KMS-11 (cell line): Measurements from ENCODE around the gene EPS15.

Source experiments
- H2AFZ ChIP-seq: fragments of 200-600 bp; sonication (generic); 2 replicates; pipeline ENCODE4 v1.6.1; 2016; ENCODE audit warnings: antibody characterized with exemption, mixed run types, low read depth
- H3K27ac ChIP-seq: fragments of 200-600 bp; sonication (generic); 2 replicates; pipeline ENCODE4 v1.6.1; 2016; ENCODE audit warnings: mild to moderate bottlenecking, mixed run types
- H3K27me3 ChIP-seq: fragments of 200-600 bp; sonication (generic); 2 replicates; pipeline ENCODE4 v1.6.1; 2017; ENCODE audit warnings: mild to moderate bottlenecking, low read depth, mixed run types, moderate library complexity; ENCODE audit not compliant: insufficient read depth
- H3K36me3 ChIP-seq: fragments of 200-600 bp; sonication (generic); 2 replicates; pipeline ENCODE4 v1.6.1; 2017; ENCODE audit warnings: mild to moderate bottlenecking, mixed run types; ENCODE audit not compliant: insufficient read depth
- H3K4me1 ChIP-seq: fragments of 200-600 bp; sonication (generic); 2 replicates; pipeline ENCODE4 v1.6.1; 2016; ENCODE audit warnings: mild to moderate bottlenecking, low read depth, mixed run types; ENCODE audit not compliant: poor library complexity, severe bottlenecking
- H3K4me2 ChIP-seq: fragments of 200-600 bp; sonication (generic); 2 replicates; pipeline ENCODE4 v1.7.0; 2016; ENCODE audit warnings: mild to moderate bottlenecking, mixed run types
- H3K4me3 ChIP-seq: fragments of 200-600 bp; sonication (generic); IDR thresholded peaks from 2 replicates; pipeline ENCODE4 v1.6.1; 2017; ENCODE audit warnings: low read depth, low read length, mixed read lengths; ENCODE audit not compliant: insufficient read depth
- H3K79me2 ChIP-seq: fragments of 200-600 bp; sonication (generic); 2 replicates; pipeline ENCODE4 v1.6.1; 2016; ENCODE audit warnings: low read depth, mixed run types; ENCODE audit not compliant: insufficient read depth
- H3K9ac ChIP-seq: fragments of 200-600 bp; sonication (generic); 2 replicates; pipeline ENCODE4 v1.6.1; 2016; ENCODE audit warnings: mild to moderate bottlenecking, mixed run types
- H4K20me1 ChIP-seq: fragments of 200-600 bp; sonication (generic); 2 replicates; pipeline ENCODE4 v1.6.1; 2016; ENCODE audit warnings: mild to moderate bottlenecking, mixed run types; ENCODE audit not compliant: insufficient read depth
- TF ChIP-seq, protein P1 (sequence below): fragments of 200-600 bp; sonication (generic); conservative IDR thresholded peaks from 2 replicates; pipeline ENCODE4 v1.6.1; 2017; ENCODE audit warnings: low read depth, mild to moderate bottlenecking, antibody characterized with exemption, low read length, moderate library complexity, mixed read lengths

The EPS15 gene

GRCh38 chr1:51422367-51423072, 96.5 kb downstream of the EPS15 start:
- no peak overlapping the region for H3K4me2 ChIP-seq
- TF ChIP-seq, protein P1, sequence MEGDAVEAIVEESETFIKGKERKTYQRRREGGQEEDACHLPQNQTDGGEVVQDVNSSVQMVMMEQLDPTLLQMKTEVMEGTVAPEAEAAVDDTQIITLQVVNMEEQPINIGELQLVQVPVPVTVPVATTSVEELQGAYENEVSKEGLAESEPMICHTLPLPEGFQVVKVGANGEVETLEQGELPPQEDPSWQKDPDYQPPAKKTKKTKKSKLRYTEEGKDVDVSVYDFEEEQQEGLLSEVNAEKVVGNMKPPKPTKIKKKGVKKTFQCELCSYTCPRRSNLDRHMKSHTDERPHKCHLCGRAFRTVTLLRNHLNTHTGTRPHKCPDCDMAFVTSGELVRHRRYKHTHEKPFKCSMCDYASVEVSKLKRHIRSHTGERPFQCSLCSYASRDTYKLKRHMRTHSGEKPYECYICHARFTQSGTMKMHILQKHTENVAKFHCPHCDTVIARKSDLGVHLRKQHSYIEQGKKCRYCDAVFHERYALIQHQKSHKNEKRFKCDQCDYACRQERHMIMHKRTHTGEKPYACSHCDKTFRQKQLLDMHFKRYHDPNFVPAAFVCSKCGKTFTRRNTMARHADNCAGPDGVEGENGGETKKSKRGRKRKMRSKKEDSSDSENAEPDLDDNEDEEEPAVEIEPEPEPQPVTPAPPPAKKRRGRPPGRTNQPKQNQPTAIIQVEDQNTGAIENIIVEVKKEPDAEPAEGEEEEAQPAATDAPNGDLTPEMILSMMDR, result no peak

GRCh38 chr1:51421964-51422363, 97.1 kb downstream of the EPS15 start:
- TF ChIP-seq, protein P1, result no peak
- H2AFZ ChIP-seq, result no peak overlapping the region
- no peaks in the 10 kb centered on the region for H3K27me3 ChIP-seq
- H3K79me2 ChIP-seq, result no peaks in the 10 kb centered on the region
- H3K27ac ChIP-seq, result no peak overlapping the region
- H3K4me1 ChIP-seq, result no peaks in the 10 kb centered on the region
- H3K36me3 ChIP-seq, result no peaks in the 10 kb centered on the region
- H3K9ac ChIP-seq, result no peak overlapping the region
- no peak overlapping the region for H3K4me3 ChIP-seq
- no peak overlapping the region for H3K4me2 ChIP-seq
- H4K20me1 ChIP-seq, result no peaks in the 10 kb centered on the region

More at GRCh38 chr1:51422367-51423072, 96.5 kb downstream of the EPS15 start:
- Histone ChIP-seq H3K9ac (no peak overlapping the region), H3K4me3 (no peak overlapping the region), H3K79me2 (no peaks in the 10 kb centered on the region), H3K27ac (no peak overlapping the region), H4K20me1 (no peaks in the 10 kb centered on the region), H3K4me1 (no peaks in the 10 kb centered on the region), H3K27me3 (no peaks in the 10 kb centered on the region), H2AFZ (no peak overlapping the region), H3K36me3 (no peaks in the 10 kb centered on the region)

GRCh38 chr1:51420867-51421627, 98.0 kb downstream of the EPS15 start:
- Histone ChIP-seq H3K27me3 (no peaks in the 10 kb centered on the region), H3K4me1 (no peaks in the 10 kb centered on the region), H4K20me1 (no peaks in the 10 kb centered on the region), H3K36me3 (no peaks in the 10 kb centered on the region), H3K4me3 (no peak overlapping the region), H2AFZ (no peak overlapping the region), H3K4me2 (no peak overlapping the region), H3K27ac (no peak overlapping the region), H3K79me2 (no peaks in the 10 kb centered on the region), H3K9ac (no peak overlapping the region)
- TF ChIP-seq, protein P1, result no peak

DNA sequence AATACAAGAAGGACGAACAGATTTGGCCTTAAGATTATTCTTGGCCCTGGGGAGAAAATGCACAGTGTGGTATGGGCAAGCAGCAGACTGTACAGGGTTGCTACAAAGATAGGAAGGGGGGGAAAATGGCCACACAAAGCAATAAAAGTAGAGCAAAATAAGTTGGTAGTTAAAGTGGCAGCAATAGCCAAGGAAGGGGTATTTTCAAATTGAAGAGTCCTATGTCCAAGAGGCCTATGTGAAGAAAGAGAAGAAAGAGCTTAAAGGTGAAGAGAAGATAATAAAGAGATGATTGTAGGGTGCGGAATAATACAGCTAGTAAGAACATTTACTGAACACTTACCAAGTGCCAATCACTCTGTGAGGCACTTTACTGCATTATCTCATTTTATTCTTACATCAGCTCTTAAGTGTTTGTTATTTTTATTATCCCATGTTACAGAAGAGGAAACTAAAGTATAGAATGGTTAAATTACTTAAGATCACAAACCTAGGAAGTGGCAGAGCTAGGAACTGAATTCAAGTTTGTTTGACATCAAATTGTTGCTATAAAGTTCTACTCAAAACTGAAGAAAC, 100.6 kb downstream of the EPS15 start:
- Histone ChIP-seq H3K9ac (no peak overlapping the region), H3K79me2 (no peaks in the 10 kb centered on the region), H3K36me3 (no peaks in the 10 kb centered on the region), H3K4me2 (no peak overlapping the region), H3K27ac (no peak overlapping the region), H3K4me1 (no peaks in the 10 kb centered on the region), H4K20me1 (no peaks in the 10 kb centered on the region), H2AFZ (no peak overlapping the region), H3K27me3 (no peaks in the 10 kb centered on the region), H3K4me3 (no peak overlapping the region)
- TF ChIP-seq, protein P1, result no peak
